HepG2 (cell line): ENCODE results near the gene TMEM107. TPM values are rescaled to one million over a fixed set of nuclear protein-coding genes. Genes with fewer than 3 reads are reported as not detected.
A peak's percentile ranks its signal among the peaks of the same experiment; 100 is the strongest.

ENCODE experiments used
- AKAP8 ChIP-seq: sonication (generic); formaldehyde crosslinking; IDR thresholded peaks from 2 replicates; pipeline ENCODE4 v1.5.1; 2020; ENCODE audit warnings: mild to moderate bottlenecking, missing genetic modification reagents
- CBX1 ChIP-seq: IDR thresholded peaks from one replicate; pipeline ENCODE4 v1.6.1; 2016; ENCODE audit warnings: antibody characterized with exemption, low read depth
- DPF2 ChIP-seq: sonication (generic); formaldehyde crosslinking; IDR thresholded peaks from 2 replicates; pipeline ENCODE4 v1.4.0; 2020; ENCODE audit warnings: mild to moderate bottlenecking, low read depth, missing genetic modification reagents, borderline replicate concordance
- E2F2 ChIP-seq: sonication (generic); formaldehyde crosslinking; IDR thresholded peaks from 2 replicates; pipeline ENCODE4 v1.4.0; 2020; ENCODE audit warnings: missing genetic modification reagents, borderline replicate concordance
- ELF4 ChIP-seq: sonication (generic); formaldehyde crosslinking; IDR thresholded peaks from 2 replicates; pipeline ENCODE4 v1.5.0; 2020; ENCODE audit warnings: missing genetic modification reagents, mild to moderate bottlenecking, moderate library complexity, borderline replicate concordance
- ETV6 ChIP-seq: sonication (generic); formaldehyde crosslinking; conservative IDR thresholded peaks from 2 replicates; pipeline ENCODE4 v1.4.0; 2020; ENCODE audit warnings: missing genetic modification reagents
- HDAC6 ChIP-seq: fragments of 200-600 bp; sonication (generic); IDR thresholded peaks from 2 replicates; pipeline ENCODE4 v1.7.0; 2017; ENCODE audit warnings: mild to moderate bottlenecking, antibody characterized with exemption, low read length, low read depth
- IRX3 ChIP-seq: sonication (generic); formaldehyde crosslinking; IDR thresholded peaks from 2 replicates; pipeline ENCODE4 v1.8.1; 2023; ENCODE audit warnings: mild to moderate bottlenecking, low read depth, missing genetic modification reagents, borderline replicate concordance
- MXI1 ChIP-seq: IDR thresholded peaks from 3 replicates; pipeline ENCODE4 v1.6.1; 2012; ENCODE audit warnings: low read depth, low read length, inconsistent platforms, borderline replicate concordance
- NR2F2 ChIP-seq: IDR thresholded peaks from 2 replicates; pipeline ENCODE4 v1.6.1; 2012; ENCODE audit warnings: low read depth, inconsistent platforms, borderline replicate concordance
- RNF2 ChIP-seq: fragments of 450-650 bp; conservative IDR thresholded peaks from 2 replicates; pipeline ENCODE4 v1.6.1; 2016; ENCODE audit warnings: low read depth
- SP5 ChIP-seq: IDR thresholded peaks from 2 replicates; pipeline ENCODE4 v1.6.1; 2016; ENCODE audit warnings: low read depth, borderline replicate concordance
- ZBTB38 ChIP-seq: sonication (generic); formaldehyde crosslinking; IDR thresholded peaks from 2 replicates; pipeline ENCODE4 v1.5.1; 2020; ENCODE audit warnings: mild to moderate bottlenecking, missing genetic modification reagents
- ZBTB7B ChIP-seq: sonication (generic); formaldehyde crosslinking; IDR thresholded peaks from 2 replicates; pipeline ENCODE4 v1.4.0; 2020; ENCODE audit warnings: missing genetic modification reagents
- ZMYM4 ChIP-seq: sonication (generic); formaldehyde crosslinking; IDR thresholded peaks from 2 replicates; pipeline ENCODE4 v1.8.1; 2023; ENCODE audit warnings: mild to moderate bottlenecking, missing genetic modification reagents
- ZNF646 ChIP-seq: sonication (generic); formaldehyde crosslinking; IDR thresholded peaks from 2 replicates; pipeline ENCODE4 v1.9.0; 2021; ENCODE audit warnings: mild to moderate bottlenecking, missing genetic modification reagents
- ZNF766 ChIP-seq: sonication (generic); formaldehyde crosslinking; IDR thresholded peaks from 2 replicates; pipeline ENCODE4 v1.5.0; 2020; ENCODE audit warnings: missing genetic modification reagents, borderline replicate concordance
- ZNF792 ChIP-seq: IDR thresholded peaks from 2 replicates; pipeline ENCODE4 v1.6.1; 2016
- ZSCAN20 ChIP-seq: sonication (generic); formaldehyde crosslinking; IDR thresholded peaks from 2 replicates; pipeline ENCODE4 v1.4.0; 2020; ENCODE audit warnings: missing genetic modification reagents, mild to moderate bottlenecking, borderline replicate concordance
- polyA plus RNA-seq, 8 experiments: library from polyadenylated mRNA; depleted of rRNA in 3 of 8; stranded (reverse) in 7 of 8; unstranded in 1 of 8; fragments of >200 nt; fragmentation: Illumina TruSeq in 4 of 8; extraction: Trizol in 4 of 8; gene quantifications; 2 replicates each; pipeline versions ENCODE4 v1.2.1 to v1.2.3, GENCODE V29; 2011 to 2016; ENCODE audit warnings: low read depth in 4 of 8, missing spikeins in 1 of 8, mixed read lengths in 1 of 8; ENCODE audit not compliant: insufficient read depth in 1 of 8
- total RNA-seq, 5 experiments: library from RNA; depleted of rRNA; stranded (reverse); fragments of >200 nt; fragmentation: Illumina TruSeq; extraction: Trizol; gene quantifications; 2 replicates each; pipeline ENCODE4 v1.2.3, GENCODE V29; 2016; ENCODE audit warnings: low read depth in 1 of 5
- TF ChIP-seq, protein P1 (sequence below): sonication (generic); formaldehyde crosslinking; IDR thresholded peaks from 2 replicates; pipeline ENCODE4 v1.5.0; 2020; ENCODE audit warnings: missing genetic modification reagents, mild to moderate bottlenecking, borderline replicate concordance
- TF ChIP-seq, protein P2 (sequence below): sonication (generic); formaldehyde crosslinking; IDR thresholded peaks from 2 replicates; pipeline ENCODE4 v1.4.0; 2020; ENCODE audit warnings: mild to moderate bottlenecking, missing genetic modification reagents

TMEM107 gene
- total and polyA plus RNA-seq, 2 of the 13 experiments (the other 11 are each of a cell fraction or from before 2014, with no cell fraction given), result 7.2 to 15.3 TPM

- TF ChIP-seq ZNF646 (CRISPR knock-in tag) (no peak), RNF2 (no peak), ZNF792 (CRISPR knock-in tag) (no peak), ZBTB38 (CRISPR knock-in tag) (0 out of 2 replicates have a peak, but pooled peaks have one; percentile 39), ELF4 (CRISPR knock-in tag) (no peak), IRX3 (no peak; the same call in 1 of the 2 replicates), SP5 (CRISPR knock-in tag) (no peak), MXI1 (peak; percentile 86; the same call in 1 of the 3 replicates), AKAP8 (CRISPR knock-in tag) (no peak), ETV6 (CRISPR knock-in tag) (no peak), ZSCAN20 (CRISPR knock-in tag) (no peak), CBX1 (no peak), ZMYM4 (CRISPR knock-in tag) (no peak; the same call in 1 of the 2 replicates), ZBTB7B (CRISPR knock-in tag) (peak; percentile 15; the same call in 1 of the 2 replicates), ZNF766 (CRISPR knock-in tag) (peak; percentile 56; the same call in 1 of the 2 replicates), HDAC6 (no peak), DPF2 (no peak), E2F2 (CRISPR knock-in tag) (no peak), NR2F2 (no peak)
- TF ChIP-seq, protein P1, sequence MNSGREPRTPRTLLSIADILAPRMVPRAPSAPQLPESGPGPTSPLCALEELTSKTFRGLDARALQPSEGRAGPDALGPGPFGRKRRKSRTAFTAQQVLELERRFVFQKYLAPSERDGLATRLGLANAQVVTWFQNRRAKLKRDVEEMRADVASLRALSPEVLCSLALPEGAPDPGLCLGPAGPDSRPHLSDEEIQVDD, result no peak
- TF ChIP-seq, protein P2, sequence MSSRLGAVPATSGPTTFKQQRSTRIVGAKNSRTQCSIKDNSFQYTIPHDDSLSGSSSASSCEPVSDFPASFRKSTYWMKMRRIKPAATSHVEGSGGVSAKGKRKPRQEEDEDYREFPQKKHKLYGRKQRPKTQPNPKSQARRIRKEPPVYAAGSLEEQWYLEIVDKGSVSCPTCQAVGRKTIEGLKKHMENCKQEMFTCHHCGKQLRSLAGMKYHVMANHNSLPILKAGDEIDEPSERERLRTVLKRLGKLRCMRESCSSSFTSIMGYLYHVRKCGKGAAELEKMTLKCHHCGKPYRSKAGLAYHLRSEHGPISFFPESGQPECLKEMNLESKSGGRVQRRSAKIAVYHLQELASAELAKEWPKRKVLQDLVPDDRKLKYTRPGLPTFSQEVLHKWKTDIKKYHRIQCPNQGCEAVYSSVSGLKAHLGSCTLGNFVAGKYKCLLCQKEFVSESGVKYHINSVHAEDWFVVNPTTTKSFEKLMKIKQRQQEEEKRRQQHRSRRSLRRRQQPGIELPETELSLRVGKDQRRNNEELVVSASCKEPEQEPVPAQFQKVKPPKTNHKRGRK (CRISPR knock-in tag), result no peak
These were observed at the start of gene TMEM107 (continued) for GRCh38 chr17:8176197-8176940.
